ENCODE measurements around the gene CLDN19. TPM values are rescaled to one million over a fixed set of nuclear protein-coding genes. Genes with fewer than 3 reads are reported as not detected.
"Not testable (repeated sequence)": the region's sequence is repeated elsewhere in the genome, so short reads cannot be mapped to it uniquely, and the experiment has no call there.

The CLDN19 gene
- total RNA-seq, 5 donors from 2014 or later (not counting 1 experiment from before 2014, with no cell fraction given): 0.18 TPM; not detected in 4

GRCh38 chr1:42712808-42713207, 27.2 kb downstream of the CLDN19 start:
- H3K4me1 ChIP-seq (ENCODE audit: control insufficient read depth in 1 of 2, extremely low read depth in 1 of 2, insufficient read depth in 2 of 2, low read length in 2 of 2); CTCF ChIA-PET; H3K9me3 ChIP-seq; H3K27ac Mint-ChIP-seq; ATAC-seq (replicated peaks in 1 of 4); H3K36me3 ChIP-seq (ENCODE audit: control insufficient read depth in 2 of 2, extremely low read depth in 1 of 2, insufficient read depth in 1 of 2, low read length in 1 of 2); DNase-seq; H3K27me3 Mint-ChIP-seq; H3K27me3 ChIP-seq (replicated peaks in 1 of 2; ENCODE audit: control insufficient read depth in 2 of 2, extremely low read depth in 1 of 2, insufficient read depth in 2 of 2, low read length in 1 of 2); H3K27ac ChIP-seq (ENCODE audit: low read length); H3K4me3 ChIP-seq (ENCODE audit: control insufficient read depth in 1 of 2, extremely low read depth in 1 of 2, low read length in 1 of 2); H3K4me3 Mint-ChIP-seq: not testable (repeated sequence)
- WGBS (ENCODE audit: insufficient coverage): no CpG with 5 or more reads among the region's 3 CpGs
- H3K9me3 Mint-ChIP-seq: peaks cover 15 to 20% (median 17%) of the 10 kb centered on the region in 3 donors
- peaks cover 71% of the 10 kb centered on the region for H3K36me3 Mint-ChIP-seq
- H3K4me1 Mint-ChIP-seq: peaks cover 4 to 13% (median 7%) of the 10 kb centered on the region in 3 donors
- POLR2A ChIA-PET: interaction anchor here in 1 of 2 donors (0.6 kb wide), 1 partner anchor 75 kb away, joined by 12 read pairs; no protein-coding TSS in a partner anchor

DNA sequence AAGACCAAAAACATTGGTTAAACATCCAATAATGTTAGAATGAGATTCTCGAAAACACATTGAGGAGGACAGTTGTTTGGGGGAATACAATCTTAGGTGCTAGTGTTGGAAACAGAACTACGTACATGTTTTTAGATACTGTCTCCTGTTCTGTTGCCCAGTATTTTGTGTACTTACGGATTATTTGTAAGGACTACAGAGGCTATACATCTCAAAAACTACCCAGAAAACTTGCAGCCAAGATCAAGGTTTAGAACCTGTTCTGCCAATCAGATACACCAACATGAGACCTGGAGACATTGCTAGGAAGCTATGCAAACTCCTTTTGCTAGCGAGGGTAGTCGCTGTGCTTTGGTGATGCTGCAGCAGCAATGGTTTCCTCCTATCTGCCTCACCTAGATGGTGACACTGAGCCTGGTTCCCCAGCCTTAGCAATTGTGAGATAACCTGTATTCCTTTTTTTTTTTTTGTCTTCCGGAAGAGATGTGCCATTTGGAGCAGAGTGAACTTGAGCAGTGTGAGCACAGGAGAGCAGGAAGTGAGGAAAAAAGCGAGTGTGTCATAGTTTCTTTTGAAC, 36.1 kb downstream of the CLDN19 start:
- Histone ChIP-seq H3K36me3 (ENCODE audit: control insufficient read depth in 2 of 2, extremely low read depth in 1 of 2, insufficient read depth in 1 of 2, low read length in 1 of 2) (peaks cover 5 to 60% of the 10 kb centered on the region in 2 donors), H3K27ac (ENCODE audit: low read length) (no peak overlapping the region), H3K4me3 (ENCODE audit: control insufficient read depth in 1 of 2, extremely low read depth in 1 of 2, low read length in 1 of 2) (no peak overlapping the region), H3K9me3 (no peaks in the 10 kb centered on the region), H3K4me1 (ENCODE audit: control insufficient read depth in 1 of 2, extremely low read depth in 1 of 2, insufficient read depth in 2 of 2, low read length in 2 of 2) (no peaks in the 10 kb centered on the region), H3K27me3 (replicated peaks in 1 of 2; ENCODE audit: control insufficient read depth in 2 of 2, extremely low read depth in 1 of 2, insufficient read depth in 2 of 2, low read length in 1 of 2) (no peaks in the 10 kb centered on the region)
- ATAC-seq (replicated peaks in 1 of 4) (no peak), DNase-seq (no peak)
- POLR2A ChIA-PET: interaction anchor here in 1 of 2 donors (0.7 kb wide), 1 partner anchor 963 kb away, joined by 3 read pairs; no protein-coding TSS in a partner anchor
- H3K4me1 Mint-ChIP-seq: peaks cover 0 to 1% (median 0%) of the 10 kb centered on the region in 3 donors
- H3K36me3 Mint-ChIP-seq: peaks cover 69% of the 10 kb centered on the region
- CTCF ChIA-PET: no interaction called here
- H3K27me3 Mint-ChIP-seq: no peaks in the 10 kb centered on the region
- H3K4me3 Mint-ChIP-seq: no peak overlapping the region
- 92% methylated on average over 5 of the region's 7 CpGs for WGBS (ENCODE audit: insufficient coverage)
- H3K27ac Mint-ChIP-seq: peak overlapping the region in 1 of 2 donors; percentile 30
- no peaks in the 10 kb centered on the region for H3K9me3 Mint-ChIP-seq

- H3K4me1 ChIP-seq (ENCODE audit: control insufficient read depth in 1 of 2, extremely low read depth in 1 of 2, insufficient read depth in 2 of 2, low read length in 2 of 2): no peaks in the 10 kb centered on the region
- no peaks in the 10 kb centered on the region for H3K27me3 Mint-ChIP-seq
- H3K27ac ChIP-seq (ENCODE audit: low read length): no peak overlapping the region
- H3K36me3 Mint-ChIP-seq: peaks cover 79% of the 10 kb centered on the region
- H3K4me3 ChIP-seq (ENCODE audit: control insufficient read depth in 1 of 2, extremely low read depth in 1 of 2, low read length in 1 of 2): no peak overlapping the region
- peaks cover 9 to 14% (median 10%) of the 10 kb centered on the region in 3 donors for H3K4me1 Mint-ChIP-seq
- H3K27me3 ChIP-seq (replicated peaks in 1 of 2; ENCODE audit: control insufficient read depth in 2 of 2, extremely low read depth in 1 of 2, insufficient read depth in 2 of 2, low read length in 1 of 2): no peaks in the 10 kb centered on the region
- H3K36me3 ChIP-seq (ENCODE audit: control insufficient read depth in 2 of 2, extremely low read depth in 1 of 2, insufficient read depth in 1 of 2, low read length in 1 of 2): peaks cover 9 to 81% of the 10 kb centered on the region in 2 donors
- ATAC-seq (replicated peaks in 1 of 4) (no peak), DNase-seq (no peak)
- ChIA-PET CTCF (no interaction called here), POLR2A (interaction anchor here in 1 of 2 donors (0.7 kb wide), 1 partner anchor 314 kb away, joined by 4 read pairs; no protein-coding TSS in a partner anchor)
- H3K9me3 ChIP-seq: no peaks in the 10 kb centered on the region
- H3K9me3 Mint-ChIP-seq: no peaks in the 10 kb centered on the region
- no peak overlapping the region for H3K4me3 Mint-ChIP-seq
- H3K27ac Mint-ChIP-seq: no peak overlapping the region
These were observed 40.0 kb downstream of the CLDN19 start for GRCh38 chr1:42700006-42700405.

- no peaks in the 10 kb centered on the region for H3K27me3 Mint-ChIP-seq
- peaks cover 9 to 73% of the 10 kb centered on the region in 2 donors for H3K36me3 ChIP-seq (ENCODE audit: control insufficient read depth in 2 of 2, extremely low read depth in 1 of 2, insufficient read depth in 1 of 2, low read length in 1 of 2)
- WGBS (ENCODE audit: insufficient coverage): 100% methylated on average over 2 of the region's 4 CpGs
- no peaks in the 10 kb centered on the region for H3K9me3 ChIP-seq
- no peak overlapping the region for H3K4me3 Mint-ChIP-seq
- CTCF ChIA-PET: interaction anchor here in 1 of 2 donors (0.6 kb wide), 1 partner anchor 24 kb away, joined by 5 read pairs; no protein-coding TSS in a partner anchor
- H3K4me1 Mint-ChIP-seq: peaks cover 20 to 26% (median 24%) of the 10 kb centered on the region in 3 donors
- no peaks in the 10 kb centered on the region for H3K27me3 ChIP-seq (replicated peaks in 1 of 2; ENCODE audit: control insufficient read depth in 2 of 2, extremely low read depth in 1 of 2, insufficient read depth in 2 of 2, low read length in 1 of 2)
- no peaks in the 10 kb centered on the region for H3K4me1 ChIP-seq (ENCODE audit: control insufficient read depth in 1 of 2, extremely low read depth in 1 of 2, insufficient read depth in 2 of 2, low read length in 2 of 2)
- no peak overlapping the region for H3K27ac ChIP-seq (ENCODE audit: low read length)
- H3K27ac Mint-ChIP-seq: peak overlapping the region in 1 of 2 donors; percentile 42
- no peak for DNase-seq
- POLR2A ChIA-PET: interaction anchor here in 1 of 2 donors (0.6 to 1.0 kb wide), 2 partner anchors 18 to 44 kb away, joined by 4 read pairs; no protein-coding TSS in a partner anchor
- ATAC-seq (replicated peaks in 1 of 4): no peak
- no peak overlapping the region for H3K4me3 ChIP-seq (ENCODE audit: control insufficient read depth in 1 of 2, extremely low read depth in 1 of 2, low read length in 1 of 2)
- H3K36me3 Mint-ChIP-seq: peaks cover 76% of the 10 kb centered on the region
- no peaks in the 10 kb centered on the region for H3K9me3 Mint-ChIP-seq
These were observed 41.8 kb downstream of the CLDN19 start for GRCh38 chr1:42698081-42698813.

DNA sequence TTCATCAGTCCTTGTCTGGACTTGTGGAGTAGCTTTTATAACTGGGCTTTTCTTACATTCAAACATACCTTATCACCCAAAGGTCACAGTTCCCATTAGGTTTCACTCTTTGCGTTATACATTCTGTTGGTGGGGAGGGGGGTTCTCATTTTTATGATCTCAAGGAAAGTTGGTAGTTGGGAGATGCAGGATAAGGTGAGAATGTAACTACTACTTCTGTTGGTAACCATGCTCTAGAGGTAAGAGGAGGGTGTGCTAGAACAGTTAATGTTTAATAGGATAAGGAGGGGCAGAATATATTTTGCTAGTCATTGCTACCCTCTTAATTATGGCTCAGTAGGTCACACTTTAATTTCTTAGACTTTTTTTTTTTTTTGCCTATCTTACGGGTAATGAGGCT, 47.1 kb downstream of the CLDN19 start:
- Mint-ChIP-seq H3K27ac (peak overlapping the region; percentile 41 to 66), H3K36me3 (peaks cover 40% of the 10 kb centered on the region), H3K9me3 (no peaks in the 10 kb centered on the region), H3K27me3 (no peaks in the 10 kb centered on the region), H3K4me1 (peaks cover 68 to 78% (median 71%) of the 10 kb centered on the region in 3 donors), H3K4me3 (no peak overlapping the region)
- no CpG with 5 or more reads among the region's 2 CpGs for WGBS (ENCODE audit: insufficient coverage)
- Histone ChIP-seq H3K4me1 (ENCODE audit: control insufficient read depth in 1 of 2, extremely low read depth in 1 of 2, insufficient read depth in 2 of 2, low read length in 2 of 2) (peaks cover 14 to 26% of the 10 kb centered on the region in 2 experiments), H3K9me3 (no peaks in the 10 kb centered on the region), H3K4me3 (ENCODE audit: control insufficient read depth in 1 of 2, extremely low read depth in 1 of 2, low read length in 1 of 2) (no peak overlapping the region), H3K36me3 (ENCODE audit: control insufficient read depth in 2 of 2, extremely low read depth in 1 of 2, insufficient read depth in 1 of 2, low read length in 1 of 2) (peaks cover 0 to 31% of the 10 kb centered on the region in 2 donors), H3K27ac (ENCODE audit: low read length) (no peak overlapping the region), H3K27me3 (replicated peaks in 1 of 2; ENCODE audit: control insufficient read depth in 2 of 2, extremely low read depth in 1 of 2, insufficient read depth in 2 of 2, low read length in 1 of 2) (no peaks in the 10 kb centered on the region)
- ChIA-PET POLR2A (interaction anchor here (0.7 to 1.0 kb wide), 3 partner anchors 9 to 37 kb away, joined by 3 to 7 read pairs (median 3); no protein-coding TSS in a partner anchor), CTCF (no interaction called here)
- DNase-seq: no peak
- ATAC-seq (replicated peaks in 1 of 4): no peak

DNA sequence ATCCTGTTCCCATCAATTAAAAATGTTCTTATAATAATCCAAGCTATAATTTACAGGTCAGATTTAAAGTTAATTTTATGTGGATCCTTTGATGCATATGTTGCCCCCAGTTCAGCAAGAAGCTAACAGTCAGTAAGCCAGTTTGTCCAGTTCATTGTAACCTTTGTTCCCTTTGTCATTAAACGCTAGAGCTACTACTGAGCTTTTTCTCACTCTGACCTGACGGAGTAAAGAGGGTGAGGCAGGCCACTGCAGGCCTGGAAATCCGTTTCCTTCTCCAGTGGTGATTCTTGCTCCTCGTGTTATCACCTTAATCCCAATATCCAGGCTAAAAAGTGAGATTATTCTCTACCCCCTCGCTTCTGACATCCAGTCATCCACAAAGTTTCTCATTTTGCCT, 47.6 kb downstream of the CLDN19 start:
- H3K27ac ChIP-seq (ENCODE audit: low read length): no peak overlapping the region
- H3K9me3 ChIP-seq: no peaks in the 10 kb centered on the region
- Mint-ChIP-seq H3K36me3 (peaks cover 40% of the 10 kb centered on the region), H3K27me3 (no peaks in the 10 kb centered on the region), H3K4me3 (no peak overlapping the region), H3K27ac (peak overlapping the region; percentile 64 to 66), H3K9me3 (no peaks in the 10 kb centered on the region), H3K4me1 (peaks cover 73 to 82% (median 76%) of the 10 kb centered on the region in 3 donors)
- WGBS (ENCODE audit: insufficient coverage): 78% methylated on average over 3 of the region's 5 CpGs
- no peak for ATAC-seq (replicated peaks in 1 of 4)
- CTCF ChIA-PET: interaction anchor here in 1 of 2 donors (1.0 kb wide), 1 partner anchor 10 kb away, joined by 3 read pairs; the partner anchor contains the start of gene YBX1
- H3K27me3 ChIP-seq (replicated peaks in 1 of 2; ENCODE audit: control insufficient read depth in 2 of 2, extremely low read depth in 1 of 2, insufficient read depth in 2 of 2, low read length in 1 of 2): no peaks in the 10 kb centered on the region
- H3K4me3 ChIP-seq (ENCODE audit: control insufficient read depth in 1 of 2, extremely low read depth in 1 of 2, low read length in 1 of 2): no peak overlapping the region
- DNase-seq: no peak
- POLR2A ChIA-PET: interaction anchor here (0.7 to 1.0 kb wide), 3 partner anchors 9 to 37 kb away, joined by 3 to 7 read pairs (median 3); no protein-coding TSS in a partner anchor
- peaks cover 19 to 29% of the 10 kb centered on the region in 2 experiments for H3K4me1 ChIP-seq (ENCODE audit: control insufficient read depth in 1 of 2, extremely low read depth in 1 of 2, insufficient read depth in 2 of 2, low read length in 2 of 2)
- H3K36me3 ChIP-seq (ENCODE audit: control insufficient read depth in 2 of 2, extremely low read depth in 1 of 2, insufficient read depth in 1 of 2, low read length in 1 of 2): peaks cover 0 to 27% of the 10 kb centered on the region in 2 donors

Measured in T-cell (primary cell).